Panc1 (cell line): ENCODE results near the gene OLAH.

ENCODE experiments used
- POLR2AphosphoS5 ChIP-seq: IDR thresholded peaks from 2 replicates; pipeline ENCODE4 v1.6.1; 2012; ENCODE audit warnings: mild to moderate bottlenecking, low read depth, low read length, moderate library complexity
- REST ChIP-seq, 2 experiments: IDR thresholded peaks; 2 replicates each; pipeline ENCODE4 v1.6.1; 2011 to 2012; ENCODE audit warnings: low read depth in 2 of 2, control low read depth in 1 of 2, low read length in 1 of 2, mild to moderate bottlenecking in 1 of 2, moderate library complexity in 1 of 2; ENCODE audit not compliant: insufficient read depth in 1 of 2
- SIN3A ChIP-seq: IDR thresholded peaks from 2 replicates; pipeline ENCODE4 v1.6.1; 2012; ENCODE audit warnings: low read depth, mild to moderate bottlenecking, low read length, moderate library complexity, borderline replicate concordance; ENCODE audit not compliant: insufficient read depth
- TCF7L2 ChIP-seq: IDR thresholded peaks from 2 replicates; pipeline ENCODE4 v1.6.1; 2011; ENCODE audit warnings: mild to moderate bottlenecking, low read depth, low read length, inconsistent platforms
- TF ChIP-seq, protein P1 (sequence below): fragments of 450-650 bp; IDR thresholded peaks from 2 replicates; pipeline ENCODE4 v1.5.1; 2017; ENCODE audit warnings: mild to moderate bottlenecking

DNA sequence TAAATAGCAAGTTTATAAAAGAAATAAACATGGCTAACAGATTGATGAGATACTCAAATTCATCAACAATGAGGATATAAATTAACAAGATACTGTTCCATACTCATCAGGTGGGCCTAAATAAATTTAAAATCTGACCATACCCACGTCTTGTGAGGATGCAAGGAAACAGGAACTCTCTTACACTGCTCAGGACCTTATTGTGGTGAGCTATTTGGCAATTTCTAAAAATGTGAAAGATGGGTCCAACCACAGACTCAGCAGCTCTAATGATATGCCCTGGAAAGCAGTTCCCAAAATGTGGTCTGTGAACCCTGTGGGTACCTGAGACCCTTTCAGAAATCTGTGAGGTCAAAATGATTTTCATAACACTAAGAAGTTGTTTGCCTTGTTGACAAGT is 74.9 kb downstream of the OLAH start:
- TF ChIP-seq POLR2AphosphoS5 (no peak), REST (IDR thresholded peaks at IDR 0.05; ENCODE audit: insufficient read depth in 1 of 2, low read depth in 2 of 2, low read length in 1 of 2) (no peak), TCF7L2 (no peak), SIN3A (no peak)
- TF ChIP-seq, protein P1, sequence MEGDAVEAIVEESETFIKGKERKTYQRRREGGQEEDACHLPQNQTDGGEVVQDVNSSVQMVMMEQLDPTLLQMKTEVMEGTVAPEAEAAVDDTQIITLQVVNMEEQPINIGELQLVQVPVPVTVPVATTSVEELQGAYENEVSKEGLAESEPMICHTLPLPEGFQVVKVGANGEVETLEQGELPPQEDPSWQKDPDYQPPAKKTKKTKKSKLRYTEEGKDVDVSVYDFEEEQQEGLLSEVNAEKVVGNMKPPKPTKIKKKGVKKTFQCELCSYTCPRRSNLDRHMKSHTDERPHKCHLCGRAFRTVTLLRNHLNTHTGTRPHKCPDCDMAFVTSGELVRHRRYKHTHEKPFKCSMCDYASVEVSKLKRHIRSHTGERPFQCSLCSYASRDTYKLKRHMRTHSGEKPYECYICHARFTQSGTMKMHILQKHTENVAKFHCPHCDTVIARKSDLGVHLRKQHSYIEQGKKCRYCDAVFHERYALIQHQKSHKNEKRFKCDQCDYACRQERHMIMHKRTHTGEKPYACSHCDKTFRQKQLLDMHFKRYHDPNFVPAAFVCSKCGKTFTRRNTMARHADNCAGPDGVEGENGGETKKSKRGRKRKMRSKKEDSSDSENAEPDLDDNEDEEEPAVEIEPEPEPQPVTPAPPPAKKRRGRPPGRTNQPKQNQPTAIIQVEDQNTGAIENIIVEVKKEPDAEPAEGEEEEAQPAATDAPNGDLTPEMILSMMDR = no peak
